GM19324 (cell line): ENCODE data around the gene RIC1.
A peak's percentile ranks its signal among the peaks of the same experiment; 100 is the strongest.
"Not testable (repeated sequence)": the region's sequence is repeated elsewhere in the genome, so short reads cannot be mapped to it uniquely, and the experiment has no call there.

ENCODE experiments used
- ATAC-seq: cut with Tn5 transposase; IDR thresholded peaks from one replicate; pipeline ENCODE4 v1.9.1; 2021; ENCODE audit warnings: mild to moderate bottlenecking, moderate library complexity; ENCODE audit not compliant: unreplicated experiment, low FRiP score

The RIC1 gene

GRCh38 chr9:5720151-5720550, 91.2 kb downstream of the RIC1 start:
- ATAC-seq = no peak

- no peak for ATAC-seq
Observed at GRCh38 chr9:5721279-5722087, 92.6 kb downstream of the RIC1 start.

- ATAC-seq = not testable (repeated sequence)
Observed at GRCh38 chr9:5722679-5723078, 93.8 kb downstream of the RIC1 start.

- ATAC-seq = no peak
Observed at GRCh38 chr9:5735072-5735471, 106.2 kb downstream of the RIC1 start.

- ATAC-seq = no peak
Observed at GRCh38 chr9:5736563-5737346, 107.8 kb downstream of the RIC1 start.

- no peak for ATAC-seq
Observed at GRCh38 chr9:5743109-5743508, 114.2 kb downstream of the RIC1 start.

- ATAC-seq = no peak
Observed at GRCh38 chr9:5748438-5748837, 119.5 kb downstream of the RIC1 start.

GRCh38 chr9:5749306-5749705, 120.4 kb downstream of the RIC1 start:
- no peak for ATAC-seq

- no peak for ATAC-seq
Observed at GRCh38 chr9:5750569-5750968, 121.7 kb downstream of the RIC1 start.

GRCh38 chr9:5756633-5757032, 127.7 kb downstream of the RIC1 start:
- no peak for ATAC-seq

- no peak for ATAC-seq
Observed at GRCh38 chr9:5760338-5760737, 131.4 kb downstream of the RIC1 start.

- ATAC-seq = no peak
Observed at GRCh38 chr9:5762421-5762820, 133.5 kb downstream of the RIC1 start.

- peak; percentile 62 for ATAC-seq
Observed at GRCh38 chr9:5764130-5764868, 135.4 kb downstream of the RIC1 start.

GRCh38 chr9:5767968-5768932, 139.3 kb downstream of the RIC1 start:
- no peak for ATAC-seq

GRCh38 chr9:5773324-5773999, 144.6 kb downstream of the RIC1 start:
- no peak for ATAC-seq

- ATAC-seq = no peak
Observed at GRCh38 chr9:5778805-5779204, 149.9 kb downstream of the RIC1 start.

GRCh38 chr9:5779705-5780218, 150.9 kb downstream of the RIC1 start:
- not testable (repeated sequence) for ATAC-seq

- ATAC-seq = not testable (repeated sequence)
Observed at GRCh38 chr9:5783420-5783819, 154.5 kb downstream of the RIC1 start.

GRCh38 chr9:5783982-5784381, 155.1 kb downstream of the RIC1 start:
- ATAC-seq = no peak
